Stimulated activated naive B cell treated with anti-CD40 and anti-IgM and Interleukin-4, amounts not matched to agents 10 μg/mL and 1 μg/mL and 100 μg/mL, for 72 hours (primary cell): Measurements from ENCODE around the gene PPP2R1B.

Experiments
- ATAC-seq, 2 donors: fragments of 150-1000 bp; cut with Tn5 transposase; replicated peaks; 2 replicates each; pipeline ENCODE4 v1.10.0; 2021; ENCODE audit warnings: moderate library complexity in 1 of 2
- DNase-seq: peaks from one replicate; pipeline ENCODE4 v3.0.0; 2021
- H3K27ac Mint-ChIP-seq: one replicate; pipeline ENCODE4 v1.8.0; 2022; ENCODE audit warnings: mild to moderate bottlenecking, mixed read lengths
- H3K27me3 Mint-ChIP-seq, 2 donors: one replicate each; pipeline ENCODE4 v1.8.0; 2022; ENCODE audit warnings: mixed read lengths in 2 of 2
- H3K36me3 Mint-ChIP-seq, 2 donors: one replicate each; pipeline ENCODE4 v1.8.0; 2022; ENCODE audit warnings: mixed read lengths in 2 of 2, mild to moderate bottlenecking in 1 of 2
- H3K4me1 Mint-ChIP-seq, 2 donors: one replicate each; pipeline ENCODE4 v1.8.0; 2022; ENCODE audit warnings: mixed read lengths in 2 of 2, mild to moderate bottlenecking in 1 of 2
- H3K4me3 Mint-ChIP-seq, 2 donors: one replicate each; pipeline ENCODE4 v1.8.0; 2022; ENCODE audit warnings: mild to moderate bottlenecking in 2 of 2, mixed read lengths in 2 of 2, moderate library complexity in 1 of 2
- H3K9me3 Mint-ChIP-seq, 2 donors: one replicate each; pipeline ENCODE4 v1.8.0; 2022; ENCODE audit warnings: mixed read lengths in 2 of 2, mild to moderate bottlenecking in 1 of 2

The PPP2R1B gene

GRCh38 chr11:111733016-111733415 is 33.2 kb downstream of the PPP2R1B start:
- Mint-ChIP-seq H3K4me1 (peaks cover 0 to 4% of the 10 kb centered on the region in 2 donors), H3K27ac (no peak overlapping the region), H3K4me3 (no peak overlapping the region), H3K27me3 (no peaks in the 10 kb centered on the region), H3K9me3 (no peaks in the 10 kb centered on the region), H3K36me3 (peaks cover 8 to 25% of the 10 kb centered on the region in 2 donors)
- no peak for DNase-seq
- no peak for ATAC-seq

- DNase-seq (no peak), ATAC-seq (no peak)
- Mint-ChIP-seq H3K4me1 (peaks cover 0 to 4% of the 10 kb centered on the region in 2 donors), H3K36me3 (peaks cover 6 to 24% of the 10 kb centered on the region in 2 donors), H3K4me3 (no peak overlapping the region), H3K27me3 (no peaks in the 10 kb centered on the region), H3K9me3 (no peaks in the 10 kb centered on the region), H3K27ac (no peak overlapping the region)
Observed at GRCh38 chr11:111731821-111732220, 34.4 kb downstream of the PPP2R1B start.

GRCh38 chr11:111730871-111731591 is 35.2 kb downstream of the PPP2R1B start:
- Mint-ChIP-seq H3K27ac (no peak overlapping the region), H3K4me1 (peaks cover 0 to 4% of the 10 kb centered on the region in 2 donors), H3K27me3 (no peaks in the 10 kb centered on the region), H3K4me3 (no peak overlapping the region), H3K9me3 (no peaks in the 10 kb centered on the region), H3K36me3 (peaks cover 10 to 19% of the 10 kb centered on the region in 2 donors)
- ATAC-seq (no peak), DNase-seq (no peak)

GRCh38 chr11:111729831-111730311 is 36.3 kb downstream of the PPP2R1B start:
- peak overlapping the region; percentile 51 for H3K27ac Mint-ChIP-seq

GRCh38 chr11:111729071-111729830 is 36.9 kb downstream of the PPP2R1B start:
- ATAC-seq: no peak
- H3K27ac Mint-ChIP-seq: peak overlapping the region; percentile 51

More at GRCh38 chr11:111729831-111730311, 36.3 kb downstream of the PPP2R1B start:
- no peaks in the 10 kb centered on the region for H3K9me3 Mint-ChIP-seq
- no peak for DNase-seq
- H3K4me3 Mint-ChIP-seq: no peak overlapping the region
- H3K36me3 Mint-ChIP-seq: peaks cover 10 to 16% of the 10 kb centered on the region in 2 donors
- H3K27me3 Mint-ChIP-seq: no peaks in the 10 kb centered on the region
- no peak for ATAC-seq
- peaks cover 0 to 2% of the 10 kb centered on the region in 2 donors for H3K4me1 Mint-ChIP-seq

GRCh38 chr11:111727431-111727830 is 38.8 kb downstream of the PPP2R1B start:
- no peak for DNase-seq
- H3K27ac Mint-ChIP-seq: peak overlapping the region; percentile 20
- no peak for ATAC-seq
- peaks cover 21 to 33% of the 10 kb centered on the region in 2 donors for H3K36me3 Mint-ChIP-seq
- H3K9me3 Mint-ChIP-seq: no peaks in the 10 kb centered on the region
- no peaks in the 10 kb centered on the region for H3K27me3 Mint-ChIP-seq
- H3K4me1 Mint-ChIP-seq: peaks cover 0 to 2% of the 10 kb centered on the region in 2 donors
- H3K4me3 Mint-ChIP-seq: no peak overlapping the region

More at GRCh38 chr11:111729071-111729830, 36.9 kb downstream of the PPP2R1B start:
- Mint-ChIP-seq H3K27me3 (no peaks in the 10 kb centered on the region), H3K4me3 (no peak overlapping the region), H3K4me1 (peaks cover 0 to 2% of the 10 kb centered on the region in 2 donors), H3K9me3 (no peaks in the 10 kb centered on the region), H3K36me3 (peaks cover 10 to 17% of the 10 kb centered on the region in 2 donors)
- no peak for DNase-seq

- Mint-ChIP-seq H3K4me3 (no peak overlapping the region), H3K27ac (no peak overlapping the region), H3K36me3 (peaks cover 21 to 38% of the 10 kb centered on the region in 2 donors)
Observed at GRCh38 chr11:111726301-111726713, 39.9 kb downstream of the PPP2R1B start.

GRCh38 chr11:111725621-111726020 is 40.6 kb downstream of the PPP2R1B start:
- Mint-ChIP-seq H3K4me3 (no peak overlapping the region), H3K9me3 (no peaks in the 10 kb centered on the region), H3K4me1 (no peaks in the 10 kb centered on the region), H3K36me3 (peaks cover 26 to 43% of the 10 kb centered on the region in 2 donors), H3K27me3 (no peaks in the 10 kb centered on the region), H3K27ac (no peak overlapping the region)
- DNase-seq: no peak
- ATAC-seq: no peak

More at GRCh38 chr11:111726301-111726713, 39.9 kb downstream of the PPP2R1B start:
- no peak for DNase-seq
- ATAC-seq: no peak
- Mint-ChIP-seq H3K4me1 (peaks cover 0 to 2% of the 10 kb centered on the region in 2 donors), H3K9me3 (no peaks in the 10 kb centered on the region), H3K27me3 (no peaks in the 10 kb centered on the region)

GRCh38 chr11:111724615-111725129 is 41.5 kb downstream of the PPP2R1B start:
- Mint-ChIP-seq H3K27ac (no peak overlapping the region), H3K36me3 (peaks cover 31 to 52% of the 10 kb centered on the region in 2 donors), H3K27me3 (no peaks in the 10 kb centered on the region), H3K9me3 (no peaks in the 10 kb centered on the region), H3K4me3 (no peak overlapping the region), H3K4me1 (no peaks in the 10 kb centered on the region)
- DNase-seq (no peak), ATAC-seq (no peak)

GRCh38 chr11:111723595-111723994 is 42.6 kb downstream of the PPP2R1B start:
- no peak for DNase-seq
- Mint-ChIP-seq H3K36me3 (peaks cover 33 to 51% of the 10 kb centered on the region in 2 donors), H3K9me3 (no peaks in the 10 kb centered on the region), H3K27ac (no peak overlapping the region), H3K4me1 (no peaks in the 10 kb centered on the region), H3K27me3 (no peaks in the 10 kb centered on the region), H3K4me3 (no peak overlapping the region)
- ATAC-seq: no peak

GRCh38 chr11:111722501-111722900 is 43.7 kb downstream of the PPP2R1B start:
- peaks cover 35 to 52% of the 10 kb centered on the region in 2 donors for H3K36me3 Mint-ChIP-seq
- ATAC-seq: no peak
- no peak overlapping the region for H3K4me3 Mint-ChIP-seq
- H3K4me1 Mint-ChIP-seq: peaks cover 0 to 4% of the 10 kb centered on the region in 2 donors
- no peak overlapping the region for H3K27ac Mint-ChIP-seq
- no peaks in the 10 kb centered on the region for H3K27me3 Mint-ChIP-seq
- no peak for DNase-seq
- H3K9me3 Mint-ChIP-seq: no peaks in the 10 kb centered on the region

- Mint-ChIP-seq H3K36me3 (peaks cover 34 to 58% of the 10 kb centered on the region in 2 donors), H3K4me1 (peaks cover 0 to 4% of the 10 kb centered on the region in 2 donors), H3K27me3 (no peaks in the 10 kb centered on the region), H3K4me3 (no peak overlapping the region), H3K9me3 (no peaks in the 10 kb centered on the region), H3K27ac (no peak overlapping the region)
- DNase-seq (no peak), ATAC-seq (no peak)
Observed at GRCh38 chr11:111720801-111721494, 45.2 kb downstream of the PPP2R1B start.

- Mint-ChIP-seq H3K27ac (no peak overlapping the region), H3K36me3 (peaks cover 42 to 65% of the 10 kb centered on the region in 2 donors), H3K27me3 (no peaks in the 10 kb centered on the region), H3K4me1 (peaks cover 12% of the 10 kb centered on the region in 2 donors), H3K4me3 (no peak overlapping the region), H3K9me3 (peaks cover under 1% of the 10 kb centered on the region in 2 donors)
- ATAC-seq (no peak), DNase-seq (no peak)
Observed at GRCh38 chr11:111719379-111719778, 46.8 kb downstream of the PPP2R1B start.

GRCh38 chr11:111718859-111719258 is 47.3 kb downstream of the PPP2R1B start:
- Mint-ChIP-seq H3K27me3 (no peaks in the 10 kb centered on the region), H3K4me1 (peaks cover 17% of the 10 kb centered on the region in 2 donors), H3K36me3 (peaks cover 47 to 66% of the 10 kb centered on the region in 2 donors), H3K9me3 (peaks cover 5 to 6% of the 10 kb centered on the region in 2 donors), H3K4me3 (no peak overlapping the region), H3K27ac (no peak overlapping the region)
- no peak for ATAC-seq
- DNase-seq: no peak
